Vagina (tissue), 2 donors: ENCODE measurements around the gene PABPC1L.

Source experiments
- POLR2A ChIP-seq, 2 donors: fragments of 450-650 bp; IDR thresholded peaks; one replicate each; pipeline ENCODE4 v1.6.1; 2017; ENCODE audit warnings: antibody characterized with exemption in 2 of 2, mild to moderate bottlenecking in 2 of 2, moderate library complexity in 2 of 2
- POLR2AphosphoS5 ChIP-seq, 2 donors: sonication (generic); formaldehyde crosslinking; IDR thresholded peaks; one replicate each; pipeline ENCODE4 v1.9.0; 2017; ENCODE audit warnings: antibody characterized with exemption in 2 of 2, mild to moderate bottlenecking in 2 of 2, low read depth in 1 of 2; ENCODE audit not compliant: insufficient read depth in 1 of 2
- TF ChIP-seq, protein P1 (sequence below), 3 experiments: fragments of 450-650 bp in 2 of 3; fragments of 200-600 bp in 1 of 3; sonication (generic) in 1 of 3; IDR thresholded peaks; one replicate each; pipeline ENCODE4 v1.5.1; 2017 to 2019; ENCODE audit warnings: antibody characterized with exemption in 3 of 3, mild to moderate bottlenecking in 2 of 3, moderate library complexity in 2 of 3

GRCh38 chr20:44954211-44954610, 44.4 kb downstream of the PABPC1L start:
- TF ChIP-seq, protein P1, sequence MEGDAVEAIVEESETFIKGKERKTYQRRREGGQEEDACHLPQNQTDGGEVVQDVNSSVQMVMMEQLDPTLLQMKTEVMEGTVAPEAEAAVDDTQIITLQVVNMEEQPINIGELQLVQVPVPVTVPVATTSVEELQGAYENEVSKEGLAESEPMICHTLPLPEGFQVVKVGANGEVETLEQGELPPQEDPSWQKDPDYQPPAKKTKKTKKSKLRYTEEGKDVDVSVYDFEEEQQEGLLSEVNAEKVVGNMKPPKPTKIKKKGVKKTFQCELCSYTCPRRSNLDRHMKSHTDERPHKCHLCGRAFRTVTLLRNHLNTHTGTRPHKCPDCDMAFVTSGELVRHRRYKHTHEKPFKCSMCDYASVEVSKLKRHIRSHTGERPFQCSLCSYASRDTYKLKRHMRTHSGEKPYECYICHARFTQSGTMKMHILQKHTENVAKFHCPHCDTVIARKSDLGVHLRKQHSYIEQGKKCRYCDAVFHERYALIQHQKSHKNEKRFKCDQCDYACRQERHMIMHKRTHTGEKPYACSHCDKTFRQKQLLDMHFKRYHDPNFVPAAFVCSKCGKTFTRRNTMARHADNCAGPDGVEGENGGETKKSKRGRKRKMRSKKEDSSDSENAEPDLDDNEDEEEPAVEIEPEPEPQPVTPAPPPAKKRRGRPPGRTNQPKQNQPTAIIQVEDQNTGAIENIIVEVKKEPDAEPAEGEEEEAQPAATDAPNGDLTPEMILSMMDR (IDR thresholded peaks at IDR 0.05) = no peak
- no peak for TF ChIP-seq POLR2A (IDR thresholded peaks at IDR 0.05)
- no peak for TF ChIP-seq POLR2AphosphoS5 (IDR thresholded peaks at IDR 0.05; ENCODE audit: insufficient read depth in 1 of 2, low read depth in 1 of 2)
